OCI-LY1 (cell line): ENCODE results near the gene DAND5.

Experiments
- H2AFZ ChIP-seq: fragments of 200-600 bp; sonication (generic), shearing (Covaris generic); 2 replicates; pipeline ENCODE4 v1.6.0; 2014; ENCODE audit warnings: antibody characterized with exemption, mild to moderate bottlenecking, low read length
- H3F3A ChIP-seq: fragments of 200-600 bp; sonication (generic), shearing (Covaris generic); 2 replicates; pipeline ENCODE4 v1.6.0; 2014; ENCODE audit warnings: mild to moderate bottlenecking, antibody characterized with exemption, low read length, moderate library complexity; ENCODE audit not compliant: insufficient read depth
- H3K27ac ChIP-seq: fragments of 200-600 bp; sonication (generic); 2 replicates; pipeline ENCODE4 v1.5.1; 2014; ENCODE audit warnings: low read length, mixed run types, mild to moderate bottlenecking, low read depth; ENCODE audit not compliant: poor library complexity, severe bottlenecking
- H3K27me3 ChIP-seq: fragments of 200-600 bp; sonication (generic); 2 replicates; pipeline ENCODE4 v1.6.0; 2014; ENCODE audit warnings: antibody characterized with exemption, mild to moderate bottlenecking, low read length, moderate library complexity; ENCODE audit not compliant: insufficient read depth
- H3K36me3 ChIP-seq: fragments of 200-600 bp; sonication (generic); 2 replicates; pipeline ENCODE4 v1.6.1; 2014; ENCODE audit warnings: mild to moderate bottlenecking, antibody characterized with exemption, low read length, moderate library complexity, mixed read lengths; ENCODE audit not compliant: insufficient read depth
- H3K4me1 ChIP-seq: fragments of 200-600 bp; sonication (generic); 2 replicates; pipeline ENCODE4 v1.5.1; 2014; ENCODE audit warnings: mild to moderate bottlenecking, low read length, moderate library complexity; ENCODE audit not compliant: insufficient read depth, severe bottlenecking
- H3K4me2 ChIP-seq: fragments of 200-600 bp; sonication (generic), shearing (Covaris generic); 2 replicates; pipeline ENCODE4 v1.6.1; 2014; ENCODE audit warnings: low read length
- H3K4me3 ChIP-seq: fragments of 200-600 bp; sonication (generic); 2 replicates; pipeline ENCODE4 v1.5.1; 2014; ENCODE audit warnings: low read length, low read depth, mild to moderate bottlenecking, mixed read lengths; ENCODE audit not compliant: poor library complexity, severe bottlenecking
- H3K79me2 ChIP-seq: fragments of 200-600 bp; shearing (Covaris generic); 2 replicates; pipeline ENCODE4 v1.6.1; 2016; ENCODE audit warnings: mixed run types, low read length, mixed read lengths; ENCODE audit not compliant: insufficient read depth
- H3K9ac ChIP-seq: fragments of 200-600 bp; sonication (generic), shearing (Covaris generic); 2 replicates; pipeline ENCODE4 v1.6.1; 2014; ENCODE audit warnings: mild to moderate bottlenecking, low read length, mixed read lengths
- H3K9me2 ChIP-seq: fragments of 200-600 bp; sonication (generic), shearing (Covaris generic); 2 replicates; pipeline ENCODE4 v1.6.1; 2014; ENCODE audit warnings: low read depth, mild to moderate bottlenecking, low read length, mixed read lengths
- H3K9me3 ChIP-seq: fragments of 200-600 bp; shearing (Covaris generic); 2 replicates; pipeline ENCODE4 v1.6.1; 2014; ENCODE audit warnings: low read length, mixed read lengths
- H4K20me1 ChIP-seq: fragments of 200-600 bp; sonication (generic), shearing (Covaris generic); 2 replicates; pipeline ENCODE4 v1.6.0; 2016; ENCODE audit warnings: mild to moderate bottlenecking, low read length; ENCODE audit not compliant: insufficient read depth
- CTCF ChIP-seq: fragments of 200-600 bp; sonication (generic), shearing (Covaris generic); IDR thresholded peaks from 2 replicates; pipeline ENCODE4 v1.5.1; 2017; ENCODE audit warnings: mild to moderate bottlenecking, antibody characterized with exemption, low read length, moderate library complexity, mixed read lengths
- EZH2 ChIP-seq: fragments of 200-600 bp; sonication (generic), shearing (Covaris generic); IDR thresholded peaks from 2 replicates; pipeline ENCODE4 v1.8.0; 2017; ENCODE audit warnings: borderline replicate concordance, mixed run types, mild to moderate bottlenecking, antibody characterized with exemption, low read length, moderate library complexity, mixed read lengths

DAND5 gene

GRCh38 chr19:12984683-12985048, 15.3 kb downstream of the DAND5 start:
- H3K79me2 ChIP-seq: no peaks in the 10 kb centered on the region
- no peaks in the 10 kb centered on the region for H3K27me3 ChIP-seq
- H2AFZ ChIP-seq: no peak overlapping the region
- H4K20me1 ChIP-seq: no peaks in the 10 kb centered on the region
- no peak overlapping the region for H3K27ac ChIP-seq
- no peak overlapping the region for H3K4me2 ChIP-seq
- no peaks in the 10 kb centered on the region for H3K36me3 ChIP-seq
- no peaks in the 10 kb centered on the region for H3K9me3 ChIP-seq
- TF ChIP-seq CTCF (no peak), EZH2 (no peak)
- H3F3A ChIP-seq: no peaks in the 10 kb centered on the region
- no peaks in the 10 kb centered on the region for H3K9me2 ChIP-seq
- peaks cover 5% of the 10 kb centered on the region for H3K4me1 ChIP-seq
- H3K4me3 ChIP-seq: no peak overlapping the region
- H3K9ac ChIP-seq: no peak overlapping the region

- no peaks in the 10 kb centered on the region for H3K27me3 ChIP-seq
Measured at GRCh38 chr19:12985049-12985776, 15.8 kb downstream of the DAND5 start.

GRCh38 chr19:12986726-12987125, 17.4 kb downstream of the DAND5 start:
- Histone ChIP-seq H3K4me1 (peaks cover 5% of the 10 kb centered on the region), H3K4me3 (no peak overlapping the region), H3K79me2 (no peaks in the 10 kb centered on the region)

More at GRCh38 chr19:12985049-12985776, 15.8 kb downstream of the DAND5 start:
- no peak overlapping the region for H2AFZ ChIP-seq
- H3K4me3 ChIP-seq: no peak overlapping the region
- H3F3A ChIP-seq: no peaks in the 10 kb centered on the region
- H4K20me1 ChIP-seq: no peaks in the 10 kb centered on the region
- no peaks in the 10 kb centered on the region for H3K36me3 ChIP-seq
- H3K9me2 ChIP-seq: no peaks in the 10 kb centered on the region
- no peaks in the 10 kb centered on the region for H3K79me2 ChIP-seq
- H3K4me2 ChIP-seq: no peak overlapping the region
- no peak overlapping the region for H3K9ac ChIP-seq
- H3K9me3 ChIP-seq: no peaks in the 10 kb centered on the region
- H3K27ac ChIP-seq: no peak overlapping the region
- peaks cover 5% of the 10 kb centered on the region for H3K4me1 ChIP-seq
- TF ChIP-seq CTCF: no peak
- no peak for TF ChIP-seq EZH2

GRCh38 chr19:12987190-12987589, 17.8 kb downstream of the DAND5 start:
- Histone ChIP-seq H3K4me2 (no peak overlapping the region), H3K27ac (no peak overlapping the region), H3F3A (no peaks in the 10 kb centered on the region), H4K20me1 (no peaks in the 10 kb centered on the region), H3K9ac (no peak overlapping the region), H3K36me3 (no peaks in the 10 kb centered on the region), H2AFZ (no peak overlapping the region), H3K27me3 (no peaks in the 10 kb centered on the region), H3K4me1 (peaks cover 5% of the 10 kb centered on the region), H3K79me2 (no peaks in the 10 kb centered on the region), H3K9me2 (no peaks in the 10 kb centered on the region), H3K9me3 (no peaks in the 10 kb centered on the region), H3K4me3 (no peak overlapping the region)
- no peak for TF ChIP-seq EZH2
- no peak for TF ChIP-seq CTCF

More at GRCh38 chr19:12986726-12987125, 17.4 kb downstream of the DAND5 start:
- Histone ChIP-seq H2AFZ (no peak overlapping the region), H3F3A (no peaks in the 10 kb centered on the region), H3K4me2 (no peak overlapping the region), H3K9me3 (no peaks in the 10 kb centered on the region), H4K20me1 (no peaks in the 10 kb centered on the region), H3K36me3 (no peaks in the 10 kb centered on the region), H3K9me2 (no peaks in the 10 kb centered on the region), H3K27ac (no peak overlapping the region), H3K27me3 (no peaks in the 10 kb centered on the region), H3K9ac (no peak overlapping the region)
- TF ChIP-seq EZH2: no peak
